Measurements from ENCODE around the gene STEAP3. TPM values are rescaled to one million over a fixed set of nuclear protein-coding genes. Genes with fewer than 3 reads are reported as not detected.

Gene STEAP3
- total RNA-seq, 1 experiment from 2014 or later: 15.4 TPM

DNA sequence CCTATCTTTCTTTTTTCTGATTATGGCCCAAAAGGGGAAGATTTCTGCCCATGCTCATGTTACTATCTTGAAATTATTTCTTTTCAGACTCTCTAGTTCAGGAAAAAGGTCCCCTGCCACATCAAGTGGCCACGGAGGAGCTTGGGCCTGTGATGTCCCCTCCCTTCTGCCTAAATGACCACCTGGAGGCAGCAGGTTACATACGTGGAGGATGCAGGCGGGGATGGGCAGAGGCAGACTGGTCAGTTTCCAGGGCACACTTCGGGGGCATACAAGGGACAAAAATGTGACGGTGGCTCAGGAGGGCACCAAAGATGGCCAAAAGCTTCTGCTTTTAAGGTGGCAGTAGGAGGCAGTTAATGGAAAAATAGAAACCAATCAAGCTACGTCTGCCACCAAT lies 30.7 kb upstream of the STEAP3 start:
- H3T11ph ChIP-seq (ENCODE audit: low read length): no peak overlapping the region
- H3K27me3 ChIP-seq (ENCODE audit: insufficient read depth, low read length): no peaks in the 10 kb centered on the region
- no CpG with 5 or more reads among the region's 6 CpGs for WGBS (ENCODE audit: extremely low coverage, insufficient read length, low lambda C conversion rate)
- H2AK5ac ChIP-seq (ENCODE audit: insufficient read length, low read length): no peak overlapping the region
- TF ChIP-seq, protein P1, sequence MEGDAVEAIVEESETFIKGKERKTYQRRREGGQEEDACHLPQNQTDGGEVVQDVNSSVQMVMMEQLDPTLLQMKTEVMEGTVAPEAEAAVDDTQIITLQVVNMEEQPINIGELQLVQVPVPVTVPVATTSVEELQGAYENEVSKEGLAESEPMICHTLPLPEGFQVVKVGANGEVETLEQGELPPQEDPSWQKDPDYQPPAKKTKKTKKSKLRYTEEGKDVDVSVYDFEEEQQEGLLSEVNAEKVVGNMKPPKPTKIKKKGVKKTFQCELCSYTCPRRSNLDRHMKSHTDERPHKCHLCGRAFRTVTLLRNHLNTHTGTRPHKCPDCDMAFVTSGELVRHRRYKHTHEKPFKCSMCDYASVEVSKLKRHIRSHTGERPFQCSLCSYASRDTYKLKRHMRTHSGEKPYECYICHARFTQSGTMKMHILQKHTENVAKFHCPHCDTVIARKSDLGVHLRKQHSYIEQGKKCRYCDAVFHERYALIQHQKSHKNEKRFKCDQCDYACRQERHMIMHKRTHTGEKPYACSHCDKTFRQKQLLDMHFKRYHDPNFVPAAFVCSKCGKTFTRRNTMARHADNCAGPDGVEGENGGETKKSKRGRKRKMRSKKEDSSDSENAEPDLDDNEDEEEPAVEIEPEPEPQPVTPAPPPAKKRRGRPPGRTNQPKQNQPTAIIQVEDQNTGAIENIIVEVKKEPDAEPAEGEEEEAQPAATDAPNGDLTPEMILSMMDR (conservative IDR thresholded peaks at IDR 0.05): no peak
- no peak overlapping the region; a peak in 1 of 7 replicates for H3K27ac Mint-ChIP-seq
- H3K79me2 ChIP-seq (ENCODE audit: insufficient read depth, low read length): no peaks in the 10 kb centered on the region
- H3K4me3 Mint-ChIP-seq: no peak overlapping the region
- no peak overlapping the region for H3K14ac ChIP-seq (ENCODE audit: insufficient read depth, low read length)
- no peak overlapping the region for H3K9ac ChIP-seq (ENCODE audit: extremely low read depth, insufficient read length, low read length)
- no peak overlapping the region for H4K91ac ChIP-seq (ENCODE audit: insufficient read length, low read depth, low read length)
- no peaks in the 10 kb centered on the region for H3K79me1 ChIP-seq (ENCODE audit: insufficient read depth, low read depth, low read length, poor library complexity, severe bottlenecking)
- no peak overlapping the region for H3K23ac ChIP-seq (ENCODE audit: insufficient read length, low read depth, low read length)
- no peaks in the 10 kb centered on the region for H3K9me3 ChIP-seq (ENCODE audit: control insufficient read depth, low read depth, low read length)
- H3K9me3 Mint-ChIP-seq: peaks cover 2 to 3% of the 10 kb centered on the region in 2 experiments; a peak in 2 of 5 replicates
- H2BK5ac ChIP-seq (ENCODE audit: insufficient read length, low read length): no peak overlapping the region
- no peak overlapping the region; the same call in 1 of the 2 replicates for H2BK15ac ChIP-seq (ENCODE audit: low read depth, low read length)
- H2BK12ac ChIP-seq (ENCODE audit: insufficient read length, low read depth, low read length): no peak overlapping the region
- no peak overlapping the region for H3K27ac ChIP-seq (ENCODE audit: insufficient read length, low read depth, low read length)
- no peak overlapping the region for H3K4ac ChIP-seq (ENCODE audit: low read depth, low read length)
- H4K20me1 ChIP-seq (ENCODE audit: control insufficient read depth, insufficient read depth, insufficient read length): no peaks in the 10 kb centered on the region
- H4K8ac ChIP-seq (replicated peaks; ENCODE audit: insufficient read length, low read depth, low read length): no peak overlapping the region
- peaks cover 3% of the 10 kb centered on the region for H3K23me2 ChIP-seq (ENCODE audit: insufficient read length, low read depth, low read length, poor library complexity, severe bottlenecking)
- H3K27me3 Mint-ChIP-seq (ENCODE audit: low read depth): peaks cover 14% of the 10 kb centered on the region
- H2AFZ ChIP-seq (ENCODE audit: low read length): no peak overlapping the region
- no peak overlapping the region for H3K4me2 ChIP-seq (ENCODE audit: insufficient read depth, insufficient read length, low read length)
- no peak overlapping the region for H2BK20ac ChIP-seq (ENCODE audit: low read depth, low read length, poor library complexity, severe bottlenecking)
- H3K56ac ChIP-seq (ENCODE audit: insufficient read length, low read depth, low read length): no peak overlapping the region
- DNase-seq: no peak
- peaks cover 39 to 46% of the 10 kb centered on the region in 2 experiments for H3K4me1 Mint-ChIP-seq
- no peak overlapping the region for H4K5ac ChIP-seq (ENCODE audit: insufficient read length, low read depth, low read length)
- H3K18ac ChIP-seq (ENCODE audit: insufficient read length, low read depth, low read length): no peak overlapping the region
- no peak overlapping the region for H2BK120ac ChIP-seq (ENCODE audit: low read depth, low read length, poor library complexity, severe bottlenecking)
- H3K36me3 Mint-ChIP-seq (ENCODE audit: insufficient read depth in 1 of 3, low read depth in 3 of 3): no peaks in the 10 kb centered on the region; a peak in 1 of 7 replicates
- peaks cover 6% of the 10 kb centered on the region; the same call in 1 of the 2 replicates for H3K4me1 ChIP-seq (ENCODE audit: insufficient read depth, low read length)
